GM21717 (cell line): ENCODE data around the gene CCNE1.
"Not testable (repeated sequence)": the region's sequence is repeated elsewhere in the genome, so short reads cannot be mapped to it uniquely, and the experiment has no call there.

Experiments used
- ATAC-seq: cut with Tn5 transposase; IDR thresholded peaks from one replicate; pipeline ENCODE4 v1.9.1; 2021; ENCODE audit warnings: mild to moderate bottlenecking, moderate library complexity; ENCODE audit not compliant: unreplicated experiment

Gene CCNE1

DNA sequence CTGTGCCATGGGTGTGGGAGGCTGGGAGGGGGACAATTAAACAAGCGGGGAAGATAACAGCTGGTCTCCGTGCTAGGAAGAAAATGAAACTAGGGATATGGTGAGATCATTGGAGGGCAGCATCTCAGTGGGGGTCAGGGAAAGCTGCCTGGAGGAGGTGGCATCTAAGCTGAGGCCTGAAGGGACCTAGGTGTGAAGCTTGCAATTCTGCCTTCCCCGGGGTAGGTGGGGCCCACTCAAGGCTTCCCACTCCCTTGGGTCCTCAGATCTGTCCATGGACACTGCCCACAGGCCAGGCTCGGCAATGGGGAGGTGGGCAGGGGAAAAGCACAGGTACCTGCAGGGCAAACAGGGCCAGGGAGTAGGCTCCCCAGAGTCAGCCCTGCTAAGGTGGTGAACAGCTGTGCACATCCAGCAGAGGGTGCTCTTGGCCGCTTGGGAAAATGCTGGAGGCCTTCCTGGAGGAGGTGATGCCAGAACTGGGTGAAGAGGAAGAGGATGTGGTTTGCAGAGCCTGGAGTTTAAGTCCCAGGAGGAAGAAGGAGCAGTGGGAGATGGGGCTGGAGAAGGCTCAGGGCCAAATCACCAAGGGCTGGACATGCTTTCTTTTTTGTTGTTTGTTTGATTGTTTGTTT, 25.7 kb upstream of the CCNE1 start:
- no peak for ATAC-seq

DNA sequence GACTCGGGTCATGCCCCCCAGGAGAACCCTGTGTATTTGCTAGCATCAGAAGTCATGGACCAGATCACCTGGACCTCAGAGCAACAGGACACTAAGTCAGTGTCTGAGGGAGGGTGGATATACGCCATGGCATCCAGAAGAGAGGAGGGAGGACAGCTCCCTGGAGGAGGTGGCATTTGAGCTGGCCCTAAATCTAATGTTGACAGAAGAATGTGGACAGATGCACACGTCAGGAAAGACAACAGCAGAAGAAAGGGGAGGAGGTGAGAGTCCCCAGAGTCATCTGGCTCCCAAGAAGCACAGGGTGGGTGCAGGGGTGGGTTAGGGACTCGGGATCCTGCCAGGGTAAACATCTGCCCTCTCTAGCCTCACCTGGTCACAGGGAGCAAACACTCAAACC, 24.5 kb upstream of the CCNE1 start:
- ATAC-seq: no peak

DNA sequence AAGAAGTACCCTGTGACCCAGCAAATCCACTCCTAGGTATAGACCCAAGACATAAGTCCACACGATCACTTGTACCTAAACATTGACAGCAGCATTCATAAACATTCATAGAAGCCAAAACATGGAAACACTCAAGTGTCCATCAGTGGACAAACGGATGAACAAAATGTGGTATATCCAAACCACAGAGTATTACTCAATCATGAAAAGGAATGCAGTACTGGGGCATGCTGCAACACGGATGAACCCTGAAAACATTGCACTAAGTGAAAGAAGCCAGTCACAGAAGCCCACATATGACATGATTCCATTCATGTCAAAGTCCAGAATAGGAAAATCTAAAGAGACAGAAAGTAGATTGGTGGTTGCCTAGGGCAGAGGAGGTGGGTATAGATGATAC, 22.8 kb upstream of the CCNE1 start:
- no peak for ATAC-seq

DNA sequence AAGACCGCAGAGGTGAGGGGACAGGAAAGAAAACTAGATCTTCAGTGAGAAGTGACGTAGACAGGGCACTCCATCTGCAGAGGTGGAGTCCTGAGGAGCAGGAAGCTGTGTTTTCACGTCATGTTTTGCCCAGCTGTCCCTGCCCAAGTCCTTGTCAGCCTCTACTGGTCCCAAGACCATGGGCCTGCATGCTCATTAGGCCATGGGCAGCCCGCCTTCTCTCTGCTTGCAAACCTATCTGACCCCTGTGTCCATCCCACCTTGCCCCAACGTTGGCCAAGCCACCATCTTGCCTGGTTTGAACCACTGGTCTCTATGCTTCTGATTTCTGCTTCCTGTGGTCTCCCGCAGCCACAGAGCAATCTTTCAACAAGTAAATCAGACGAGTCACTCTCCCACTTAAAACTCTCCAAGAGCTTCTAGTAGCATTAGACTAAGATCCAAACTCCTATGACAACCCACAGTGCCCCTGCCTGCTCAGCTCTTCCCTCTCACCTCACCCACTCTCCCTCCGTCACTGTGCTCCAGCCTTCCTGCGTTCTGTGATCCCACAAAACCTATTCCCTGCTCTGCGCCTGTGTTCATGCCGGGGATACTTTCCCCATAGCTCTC, 18.6 kb upstream of the CCNE1 start:
- no peak for ATAC-seq

DNA sequence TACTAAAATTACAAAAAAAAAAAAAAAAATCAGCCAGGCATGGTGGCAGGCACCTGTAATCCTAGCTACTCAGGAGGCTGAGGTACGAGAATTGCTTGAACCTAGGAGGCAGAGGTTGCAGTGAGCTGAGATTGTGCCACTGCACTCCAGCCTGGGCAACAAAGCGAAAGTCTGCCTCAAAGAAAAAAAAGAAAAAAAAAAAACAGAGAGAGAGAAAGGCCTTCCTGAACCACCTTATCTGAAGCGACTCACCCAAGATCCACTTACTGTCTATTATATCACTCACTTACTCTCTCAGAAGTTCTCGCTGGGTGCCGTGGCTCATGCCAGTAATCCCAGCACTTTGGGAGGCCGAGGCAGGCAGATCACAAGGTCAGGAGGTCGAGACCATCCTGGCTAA, 17.3 kb upstream of the CCNE1 start:
- not testable (repeated sequence) for ATAC-seq

GRCh38 chr19:29795461-29796172, 16.2 kb upstream of the CCNE1 start:
- ATAC-seq: no peak

GRCh38 chr19:29796173-29796573, 15.6 kb upstream of the CCNE1 start:
- no peak for ATAC-seq

- no peak for ATAC-seq
Measured at GRCh38 chr19:29798774-29799497, 12.9 kb upstream of the CCNE1 start.

- ATAC-seq: no peak
Measured at GRCh38 chr19:29800100-29800825, 11.5 kb upstream of the CCNE1 start.

- not testable (repeated sequence) for ATAC-seq
Measured at GRCh38 chr19:29803951-29804350, 7.8 kb upstream of the CCNE1 start.

GRCh38 chr19:29804493-29804892, 7.3 kb upstream of the CCNE1 start:
- peak; percentile 86 for ATAC-seq

DNA sequence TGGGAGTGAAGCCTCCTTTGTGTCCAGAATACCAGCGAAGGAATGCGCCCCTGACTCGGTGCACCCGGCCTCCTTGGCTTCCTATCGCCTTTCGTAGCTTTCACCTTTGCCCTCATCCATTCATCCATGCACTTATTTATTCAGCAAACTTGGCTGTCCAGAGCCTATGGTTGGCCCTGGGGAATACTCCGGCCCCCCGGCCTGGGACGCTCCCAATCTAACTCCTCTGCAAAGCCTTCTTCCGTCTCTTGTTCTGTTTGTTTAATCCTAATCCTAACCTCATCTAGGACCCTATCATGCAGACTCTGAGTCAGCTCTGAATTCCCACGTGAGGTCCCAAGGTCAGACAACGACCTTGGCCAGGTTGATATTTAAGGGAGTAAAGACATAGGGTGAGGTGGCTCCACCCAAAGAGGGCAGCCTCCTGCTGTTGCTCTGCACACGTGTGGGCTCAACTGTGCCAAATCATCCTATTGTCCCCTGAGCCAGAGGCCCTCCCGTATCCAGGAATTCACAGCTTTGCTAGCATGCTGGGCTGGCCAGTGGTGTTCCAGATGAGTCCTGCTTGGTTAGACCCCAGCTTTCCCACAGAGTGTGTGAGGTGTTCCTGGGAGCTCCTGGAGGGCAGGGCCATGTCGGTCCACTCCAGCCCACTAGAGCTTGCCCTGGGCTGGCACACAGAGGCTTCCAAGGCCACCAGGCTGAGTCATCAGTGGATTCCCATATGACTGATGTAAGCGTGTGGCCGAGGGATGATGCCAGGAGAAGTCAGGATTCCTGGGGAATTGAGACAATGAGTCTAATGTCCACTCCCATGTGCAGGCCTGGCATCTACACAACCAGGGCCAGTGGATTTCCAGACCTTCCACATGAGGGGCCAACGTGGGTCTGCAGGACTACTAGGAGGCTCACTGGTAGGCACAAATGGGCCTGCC, 6.5 kb upstream of the CCNE1 start:
- no peak for ATAC-seq

DNA sequence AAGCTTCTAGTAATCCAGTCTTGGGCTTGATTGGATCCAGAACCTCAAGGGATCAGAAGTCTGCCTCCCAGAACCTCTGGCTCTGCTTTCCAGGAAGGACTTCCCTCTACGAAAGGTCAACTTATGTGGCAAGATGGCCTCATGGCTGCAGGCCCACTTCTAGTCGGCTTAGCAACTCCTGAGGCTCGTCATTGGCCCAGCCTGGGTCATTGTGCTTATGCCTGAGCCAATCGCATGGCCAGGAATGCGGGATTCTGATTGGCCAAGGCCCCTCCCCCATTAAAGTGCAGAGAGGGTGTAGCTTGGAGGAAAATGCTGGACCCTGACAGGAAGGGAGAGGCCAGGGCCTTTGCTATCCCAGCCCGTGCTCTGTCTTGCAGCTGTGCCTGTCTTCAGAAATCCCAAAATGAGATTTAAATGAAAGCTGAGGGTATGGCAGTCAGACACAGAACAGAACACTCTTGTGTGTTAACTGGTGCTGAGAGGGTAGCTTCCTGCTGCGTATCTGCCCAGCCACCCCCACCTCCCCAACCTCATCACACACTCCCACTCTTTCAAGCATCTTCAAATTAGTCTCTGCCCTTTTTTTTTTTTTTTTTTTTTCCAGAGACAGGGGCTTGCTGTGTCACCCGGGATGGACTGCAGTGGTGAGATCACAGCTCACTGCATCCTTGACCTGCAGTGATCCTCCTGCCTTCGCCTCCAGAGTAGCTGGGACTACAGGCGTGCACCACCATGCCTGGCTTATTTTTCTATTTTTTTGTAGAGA, 5.5 kb upstream of the CCNE1 start:
- no peak for ATAC-seq

GRCh38 chr19:29807178-29807577, 4.6 kb upstream of the CCNE1 start:
- ATAC-seq: no peak

DNA sequence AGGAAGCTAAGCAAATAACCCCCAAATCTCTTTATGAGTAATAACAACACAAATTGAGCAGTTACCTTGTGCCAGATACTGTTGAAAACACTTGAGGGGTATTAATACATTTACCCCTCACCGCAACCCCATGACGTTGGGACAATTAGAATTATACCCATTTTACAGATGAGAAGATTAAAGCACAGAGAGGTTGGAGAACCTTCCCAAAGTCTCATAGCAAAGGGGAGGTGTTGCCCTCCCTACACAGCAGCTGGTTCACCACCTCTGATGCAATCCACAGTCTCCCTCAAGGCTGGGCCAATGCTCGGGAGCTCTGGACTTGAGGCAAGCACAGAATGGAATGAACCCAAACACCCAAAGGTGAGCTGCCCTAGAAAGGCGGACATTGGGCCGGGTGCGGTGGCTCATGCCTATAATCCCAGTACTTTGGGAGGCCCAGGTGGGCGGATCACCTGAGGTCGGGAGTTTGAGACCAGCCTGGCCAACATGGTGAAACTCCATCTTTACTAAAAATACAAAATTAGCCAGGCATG, 3.9 kb upstream of the CCNE1 start:
- ATAC-seq: no peak

DNA sequence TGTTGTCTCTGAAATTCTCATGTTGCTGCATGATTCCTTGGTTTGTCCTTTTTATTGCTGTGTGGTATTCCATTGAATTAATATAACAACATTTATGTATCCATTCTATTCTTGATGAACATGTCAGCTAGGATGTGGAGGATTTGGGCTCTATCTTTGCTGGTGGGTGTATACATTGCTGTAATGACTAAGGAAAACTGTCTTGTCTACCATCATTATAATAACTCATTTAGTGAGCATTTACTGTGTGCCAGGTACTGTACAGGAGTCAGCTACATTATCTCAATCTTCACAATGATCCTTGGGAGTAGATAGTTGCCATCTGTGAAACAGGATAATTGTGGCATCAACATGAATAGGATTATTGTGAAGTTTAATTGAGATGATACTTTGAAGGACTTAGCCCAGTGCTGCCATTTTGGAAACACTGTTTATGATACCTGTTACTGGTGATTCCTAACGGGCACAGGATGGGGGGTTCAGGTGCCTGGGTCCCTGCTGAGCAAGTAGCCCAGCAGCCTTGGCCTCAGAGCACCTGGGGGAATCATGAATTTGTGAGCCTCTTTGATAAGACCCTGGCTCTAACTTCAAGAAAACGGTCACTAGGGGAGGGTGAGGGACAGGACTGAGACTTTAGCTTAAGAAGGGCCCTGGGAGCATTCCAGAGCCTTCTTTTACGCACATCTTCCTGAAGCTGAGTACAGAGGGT, 1.8 kb upstream of the CCNE1 start:
- ATAC-seq: no peak

GRCh38 chr19:29810504-29810871, 1.3 kb upstream of the CCNE1 start:
- no peak for ATAC-seq
